GM18511 (cell line): Measurements from ENCODE around the gene TGFB1.
"Not testable (repeated sequence)": the region's sequence is repeated elsewhere in the genome, so short reads cannot be mapped to it uniquely, and the experiment has no call there.

ENCODE experiments used
- ATAC-seq: cut with Tn5 transposase; IDR thresholded peaks from one replicate; pipeline ENCODE4 v1.9.1; 2021; ENCODE audit warnings: mild to moderate bottlenecking, moderate library complexity; ENCODE audit not compliant: unreplicated experiment

TGFB1 gene

GRCh38 chr19:41371119-41371518 lies 17.4 kb upstream of the TGFB1 start:
- ATAC-seq, result not testable (repeated sequence)

- ATAC-seq, result no peak
These were observed 16.0 kb upstream of the TGFB1 start for GRCh38 chr19:41369769-41370168.

GRCh38 chr19:41367848-41368301 lies 14.2 kb upstream of the TGFB1 start:
- ATAC-seq, result peak; percentile 36

GRCh38 chr19:41366089-41366488 lies 12.4 kb upstream of the TGFB1 start:
- no peak for ATAC-seq

- ATAC-seq, result no peak
These were observed 11.0 kb upstream of the TGFB1 start for GRCh38 chr19:41364524-41365391.

GRCh38 chr19:41363753-41364523 lies 10.2 kb upstream of the TGFB1 start, which contains the start of gene B9D2:
Gene B9D2, minus strand, starts transcription at chr19:41364149. Its CDS starts 630 bp downstream, at chr19:41363519.
- ATAC-seq, result peak; percentile 86

GRCh38 chr19:41363371-41363752 lies 9.6 kb upstream of the TGFB1 start:
- no peak for ATAC-seq

- no peak for ATAC-seq
These were observed 8.6 kb upstream of the TGFB1 start for GRCh38 chr19:41362143-41362847.

GRCh38 chr19:41359741-41360140 lies 6.0 kb upstream of the TGFB1 start:
- no peak for ATAC-seq

GRCh38 chr19:41357746-41358145 lies 4.0 kb upstream of the TGFB1 start:
- ATAC-seq, result no peak

- no peak for ATAC-seq
These were observed 3.4 kb upstream of the TGFB1 start for GRCh38 chr19:41356984-41357739.

GRCh38 chr19:41355802-41356201 lies 2.1 kb upstream of the TGFB1 start:
- no peak for ATAC-seq

GRCh38 chr19:41355035-41355434 lies 1.3 kb upstream of the TGFB1 start:
- ATAC-seq, result no peak

GRCh38 chr19:41354343-41354953 lies 726 bp upstream of the TGFB1 start:
- ATAC-seq, result no peak

GRCh38 chr19:41352609-41353465 lies 885 bp downstream of the TGFB1 start:
- no peak for ATAC-seq

GRCh38 chr19:41352279-41352608 lies 1.5 kb downstream of the TGFB1 start:
- ATAC-seq, result no peak

- ATAC-seq, result peak; percentile 50
These were observed 2.1 kb downstream of the TGFB1 start for GRCh38 chr19:41351339-41352245.

GRCh38 chr19:41350735-41351338 lies 2.9 kb downstream of the TGFB1 start:
- ATAC-seq, result peak; percentile 1
